ENCODE measurements around the gene ZFP14. TPM values are rescaled to one million over a fixed set of nuclear protein-coding genes. Genes with fewer than 3 reads are reported as not detected.

ZFP14 gene
- 10 to 100 TPM in 1 of 4 donors, 1 to 10 TPM in 3; 1.4 to 10.4 (median 3.2) TPM for total RNA-seq

DNA sequence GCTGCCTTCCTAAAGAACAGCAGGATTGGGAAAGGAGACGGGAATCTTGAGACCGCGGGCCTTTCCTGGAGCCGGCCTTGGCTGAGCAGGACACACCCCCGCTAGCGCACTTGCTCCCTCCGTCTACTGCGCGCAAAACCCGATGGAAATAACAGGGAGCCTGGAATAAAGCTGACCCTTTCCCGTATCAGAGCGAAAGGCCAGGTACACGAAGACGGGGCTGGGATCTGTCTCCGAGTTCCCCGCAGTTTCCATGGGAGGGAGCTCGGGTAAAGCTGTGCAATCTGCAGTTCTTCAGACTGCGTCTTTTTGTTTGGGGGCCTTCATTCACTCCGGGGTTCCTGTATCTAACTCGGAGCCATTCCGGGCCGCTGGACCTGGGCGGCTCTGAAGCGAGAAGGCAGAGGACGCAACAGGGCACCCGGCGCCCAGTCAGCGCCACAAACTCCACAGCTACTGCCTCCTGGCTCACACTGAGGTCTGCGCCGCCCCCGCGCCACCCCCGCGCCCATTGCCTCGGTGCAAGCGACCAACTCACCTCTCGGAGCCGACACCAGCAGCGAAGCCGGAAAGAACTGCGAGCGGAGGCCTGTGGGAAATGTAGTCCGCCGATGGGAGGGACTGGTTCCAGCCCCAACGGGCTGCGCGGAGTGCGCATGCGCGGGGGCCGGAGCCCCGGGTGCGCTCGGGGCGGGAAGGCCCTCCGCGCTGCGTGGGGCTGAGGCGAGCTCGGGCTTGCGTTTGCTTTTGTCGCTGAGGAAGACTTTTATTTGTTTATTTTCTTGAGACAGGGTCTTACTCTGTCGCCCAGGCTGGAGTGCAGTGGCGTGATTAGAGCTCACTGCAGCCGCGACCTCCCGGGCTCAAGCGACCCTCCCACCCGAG is at the start of gene ZFP14:
ZFP14 (minus strand) TSS at position 577 of the 885 bp plus-strand sequence. CDS start 11,309 bp downstream, outside the sequence.
- ATAC-seq (ENCODE audit: low FRiP score): peak; percentile 100
- DNase-seq (ENCODE audit: low spot score): peak; percentile 83
- TF ChIP-seq, protein P1, sequence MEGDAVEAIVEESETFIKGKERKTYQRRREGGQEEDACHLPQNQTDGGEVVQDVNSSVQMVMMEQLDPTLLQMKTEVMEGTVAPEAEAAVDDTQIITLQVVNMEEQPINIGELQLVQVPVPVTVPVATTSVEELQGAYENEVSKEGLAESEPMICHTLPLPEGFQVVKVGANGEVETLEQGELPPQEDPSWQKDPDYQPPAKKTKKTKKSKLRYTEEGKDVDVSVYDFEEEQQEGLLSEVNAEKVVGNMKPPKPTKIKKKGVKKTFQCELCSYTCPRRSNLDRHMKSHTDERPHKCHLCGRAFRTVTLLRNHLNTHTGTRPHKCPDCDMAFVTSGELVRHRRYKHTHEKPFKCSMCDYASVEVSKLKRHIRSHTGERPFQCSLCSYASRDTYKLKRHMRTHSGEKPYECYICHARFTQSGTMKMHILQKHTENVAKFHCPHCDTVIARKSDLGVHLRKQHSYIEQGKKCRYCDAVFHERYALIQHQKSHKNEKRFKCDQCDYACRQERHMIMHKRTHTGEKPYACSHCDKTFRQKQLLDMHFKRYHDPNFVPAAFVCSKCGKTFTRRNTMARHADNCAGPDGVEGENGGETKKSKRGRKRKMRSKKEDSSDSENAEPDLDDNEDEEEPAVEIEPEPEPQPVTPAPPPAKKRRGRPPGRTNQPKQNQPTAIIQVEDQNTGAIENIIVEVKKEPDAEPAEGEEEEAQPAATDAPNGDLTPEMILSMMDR (IDR thresholded peaks at IDR 0.05): no peak

GRCh38 chr19:36423925-36424324 is 44.9 kb upstream of the ZFP14 start:
- ATAC-seq (ENCODE audit: low FRiP score) (no peak), DNase-seq (ENCODE audit: low spot score) (no peak)
- TF ChIP-seq, protein P1 (IDR thresholded peaks at IDR 0.05): no peak

GRCh38 chr19:36421749-36422481 is 42.9 kb upstream of the ZFP14 start:
- ATAC-seq (ENCODE audit: low FRiP score) (no peak), DNase-seq (ENCODE audit: low spot score) (no peak)
- TF ChIP-seq, protein P1 (IDR thresholded peaks at IDR 0.05): no peak

GRCh38 chr19:36420961-36421748 is 42.2 kb upstream of the ZFP14 start:
- DNase-seq (ENCODE audit: low spot score): no peak
- TF ChIP-seq, protein P1 (IDR thresholded peaks at IDR 0.05): no peak
- ATAC-seq (ENCODE audit: low FRiP score): peak; percentile 51

DNA sequence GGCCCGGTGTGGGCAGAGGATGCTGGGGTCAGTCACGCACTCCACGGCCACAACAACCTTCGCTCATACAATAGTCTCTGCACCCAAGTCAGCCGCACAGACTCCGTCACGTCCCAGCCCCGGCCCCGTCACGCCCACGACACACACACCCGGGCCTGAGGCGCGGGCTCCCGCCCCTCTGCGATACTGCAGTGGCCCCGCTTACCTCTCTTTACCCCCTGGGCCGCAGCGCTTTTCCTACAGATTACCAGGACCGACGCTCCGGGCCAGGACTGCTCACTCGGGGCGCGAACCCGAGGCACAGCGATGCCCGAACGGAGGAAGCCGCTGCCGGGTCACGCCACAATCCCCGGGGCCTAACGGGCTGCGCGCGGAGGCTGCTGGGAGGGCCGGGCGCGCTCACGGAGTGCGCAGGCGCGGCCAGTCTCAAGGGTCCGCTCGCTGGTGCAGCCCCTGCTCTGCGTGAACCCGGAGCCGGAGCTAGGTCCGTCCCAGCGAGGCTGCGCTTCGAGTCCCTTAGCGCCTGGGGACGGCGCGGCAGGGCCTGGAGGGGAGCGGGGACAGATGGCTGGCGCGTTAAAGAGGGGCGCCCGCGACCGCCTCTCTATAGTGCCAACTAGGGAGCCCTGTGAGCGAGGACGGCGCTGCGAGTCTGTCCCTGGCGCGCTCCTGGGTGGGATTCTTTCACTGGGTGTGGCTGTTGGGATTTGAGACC is 39.4 kb upstream of the ZFP14 start, which contains the start of gene ZFP82:
ZFP82 (minus strand) TSS at position 358 of the 715 bp plus-strand sequence. CDS start 8,855 bp downstream, outside the sequence.
- ATAC-seq (ENCODE audit: low FRiP score): peak; percentile 92
- DNase-seq (ENCODE audit: low spot score): no peak
- TF ChIP-seq, protein P1 (IDR thresholded peaks at IDR 0.05): no peak

DNA sequence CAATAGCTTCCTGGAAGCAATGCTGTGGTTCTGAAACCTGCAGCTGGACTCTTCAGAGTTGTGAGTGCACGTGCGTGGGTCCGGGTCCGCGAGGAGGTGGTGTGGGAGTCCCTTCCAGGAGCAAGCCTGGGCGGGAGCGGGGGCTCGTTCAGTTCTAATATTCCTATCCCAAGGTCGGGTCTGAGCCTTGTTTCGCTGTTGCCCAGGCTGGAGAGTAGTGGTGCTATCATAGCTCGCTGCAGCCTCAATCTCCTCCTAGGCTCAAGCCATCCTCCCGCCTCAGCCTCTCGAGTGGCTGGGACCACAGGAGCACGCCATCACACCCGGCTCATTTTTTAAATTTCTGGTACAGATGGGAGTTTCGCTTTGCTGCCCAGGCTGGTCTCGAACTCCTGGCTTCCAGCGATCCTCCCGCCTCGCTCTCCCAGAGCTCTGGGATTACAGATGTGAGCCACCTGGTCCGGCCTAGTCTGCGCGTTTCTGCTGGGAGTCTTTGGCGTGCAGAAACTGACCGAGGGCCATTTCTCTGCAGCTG is 38.8 kb upstream of the ZFP14 start:
- TF ChIP-seq, protein P1 (IDR thresholded peaks at IDR 0.05): no peak
- no peak for ATAC-seq (ENCODE audit: low FRiP score)
- DNase-seq (ENCODE audit: low spot score): no peak

Data from omental fat pad (tissue), 4 donors.